Measurements from ENCODE around the gene GLCE.

Gene GLCE

DNA sequence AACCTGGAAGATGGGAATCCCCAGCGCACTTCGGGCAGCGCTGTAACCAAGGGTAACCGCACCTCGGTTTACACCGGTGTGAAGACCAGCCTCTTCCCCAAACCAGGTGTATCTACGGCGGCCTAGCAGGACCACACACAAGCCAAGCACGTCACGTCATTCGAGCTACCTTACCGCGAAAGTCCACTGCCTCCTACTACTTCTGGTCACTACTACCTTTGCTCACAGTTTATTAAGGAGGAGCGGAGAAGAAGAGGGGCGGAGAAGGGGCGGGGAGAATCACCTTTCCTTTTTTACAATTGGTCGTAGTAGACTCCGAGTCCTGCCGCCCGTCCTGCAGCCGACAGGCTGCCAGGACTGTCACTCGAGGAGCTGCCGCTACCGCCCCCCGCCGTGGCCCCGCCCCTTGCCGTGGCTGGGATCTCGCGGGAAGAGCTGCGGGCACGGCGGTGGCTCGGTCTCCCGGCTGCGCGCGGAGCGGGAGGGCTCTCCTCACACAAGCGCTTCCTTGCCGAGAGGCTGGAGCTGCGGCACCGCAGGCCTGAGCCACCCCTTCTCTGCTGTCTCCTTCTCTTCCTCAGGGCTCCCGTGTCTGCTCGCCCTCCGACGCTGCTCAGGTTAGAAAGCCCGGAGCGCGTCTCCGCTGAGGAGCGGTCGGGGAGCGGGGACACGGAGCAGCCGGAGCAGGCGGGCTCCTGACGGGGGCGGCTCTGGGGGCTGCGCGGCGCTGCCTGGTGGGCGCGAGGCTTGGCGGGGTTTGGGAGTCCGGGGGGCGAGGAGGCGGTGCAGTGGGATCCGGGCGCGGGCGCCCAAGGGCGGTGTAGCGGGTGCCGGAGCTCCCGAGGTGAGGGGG, at the start of gene GLCE:
Gene GLCE, plus strand, starts transcription at position 495 of the 853 bp plus-strand sequence. CDS start 95,172 bp downstream, outside the sequence.
- DNase-seq = peak; percentile 88

DNA sequence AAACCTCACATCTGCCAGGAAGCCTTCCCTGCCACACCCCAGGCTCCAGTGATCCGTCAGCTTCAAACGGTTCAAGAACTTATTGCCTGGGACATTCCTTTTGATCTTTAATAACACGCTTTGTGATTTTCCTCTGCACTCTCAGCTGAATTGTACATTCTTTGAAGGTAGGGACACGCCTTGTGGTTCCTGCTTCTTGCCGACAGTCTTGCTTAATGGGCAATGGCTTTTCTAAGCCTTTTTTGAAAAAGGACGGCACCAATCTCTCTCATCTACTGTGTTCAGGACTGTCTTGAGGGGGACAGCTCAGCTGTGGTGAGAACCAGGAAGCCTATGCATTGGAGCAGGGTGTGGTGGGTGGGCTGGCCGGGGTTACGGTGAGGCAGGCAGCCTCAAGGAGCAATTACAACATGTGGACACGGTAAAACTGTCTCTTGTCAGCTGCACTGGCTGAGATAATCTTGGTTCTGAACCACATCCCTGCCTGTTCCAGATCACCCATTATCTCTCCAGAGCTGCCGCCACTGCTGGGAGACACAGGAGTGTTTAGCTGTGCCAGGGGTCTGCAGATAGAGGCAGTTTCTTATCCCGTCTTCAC, 46.0 kb upstream of the GLCE start:
- DNase-seq = no peak

DNA sequence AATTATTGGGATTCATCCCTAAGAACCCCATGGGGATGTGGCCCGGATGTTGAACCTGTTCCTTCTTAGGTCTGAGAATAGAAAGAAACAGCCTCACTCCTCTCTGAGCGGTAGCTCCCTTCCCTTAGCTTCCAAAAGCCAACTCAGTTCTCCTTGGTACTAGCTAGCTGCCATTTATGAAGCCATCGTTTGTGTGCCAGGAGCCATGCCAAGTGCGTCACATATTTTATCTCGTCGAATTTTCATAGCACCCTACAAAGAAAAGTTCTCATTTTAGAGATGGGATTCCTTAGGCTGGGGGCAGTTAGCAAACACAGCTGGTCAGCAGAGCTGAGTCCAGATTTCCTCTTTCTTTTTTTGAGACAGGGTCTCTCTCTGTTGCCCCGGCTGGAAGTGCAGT, 45.4 kb upstream of the GLCE start:
- DNase-seq = no peak

DNA sequence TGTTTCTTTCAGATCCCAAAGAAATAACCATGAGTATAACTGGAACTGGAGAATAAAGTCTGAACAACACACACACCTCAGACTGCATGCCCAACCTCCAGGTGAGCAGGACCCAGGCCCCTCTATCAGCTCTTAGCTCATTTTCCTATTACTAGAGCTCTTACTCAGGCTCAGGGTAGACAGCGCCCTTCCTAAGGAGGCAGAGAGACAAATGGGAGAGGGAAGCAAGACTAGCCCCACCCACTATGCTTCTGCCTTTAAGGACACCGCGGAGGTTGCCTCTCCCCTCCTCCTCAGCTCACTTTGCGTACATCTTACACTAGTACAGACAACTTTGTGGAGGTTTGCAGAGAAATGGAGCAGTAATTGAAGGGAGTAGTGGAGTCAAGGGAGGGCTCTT, 44.0 kb upstream of the GLCE start:
- no peak for DNase-seq

DNA sequence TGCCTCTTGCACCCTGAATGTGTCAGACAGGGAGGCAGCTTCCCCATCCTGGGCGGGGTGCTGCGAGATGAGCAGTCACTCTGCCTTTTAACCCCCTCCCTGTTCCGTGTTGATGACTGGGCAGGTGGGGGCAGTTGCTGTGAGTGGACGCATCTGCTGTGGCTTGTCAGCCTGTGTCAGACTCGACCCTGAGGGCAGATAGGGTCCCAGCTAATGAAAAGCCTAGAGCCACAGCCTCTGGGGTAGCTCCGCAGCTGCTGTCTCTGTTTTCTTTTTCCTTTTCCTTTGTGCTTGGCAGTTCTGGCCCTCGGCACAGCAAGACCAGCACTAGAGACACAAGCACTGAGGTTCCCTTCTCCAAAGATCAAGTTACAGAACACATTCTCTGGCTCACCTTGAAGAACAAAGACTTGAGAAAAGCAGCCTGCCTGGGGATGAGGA, 43.0 kb upstream of the GLCE start:
- DNase-seq = no peak

DNA sequence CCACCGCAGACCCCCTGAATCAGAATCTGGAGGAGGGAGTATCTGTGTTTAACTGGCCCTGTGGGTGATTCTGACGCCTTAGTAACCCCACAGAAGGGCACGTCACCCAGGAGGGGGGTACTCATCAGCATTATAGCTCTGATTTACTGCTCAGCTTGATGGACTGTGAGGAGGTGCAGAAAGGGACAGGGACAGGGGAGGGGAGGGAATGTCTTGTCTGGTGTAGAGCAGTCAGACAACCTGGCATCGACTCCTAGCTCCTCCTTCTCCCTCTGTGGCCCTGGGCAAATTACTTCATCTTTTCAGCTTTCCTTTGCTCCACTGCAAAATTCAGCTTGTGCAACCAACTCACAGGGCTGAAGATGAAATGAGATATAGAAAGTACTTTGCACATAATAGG, 42.3 kb upstream of the GLCE start:
- DNase-seq = no peak

DNA sequence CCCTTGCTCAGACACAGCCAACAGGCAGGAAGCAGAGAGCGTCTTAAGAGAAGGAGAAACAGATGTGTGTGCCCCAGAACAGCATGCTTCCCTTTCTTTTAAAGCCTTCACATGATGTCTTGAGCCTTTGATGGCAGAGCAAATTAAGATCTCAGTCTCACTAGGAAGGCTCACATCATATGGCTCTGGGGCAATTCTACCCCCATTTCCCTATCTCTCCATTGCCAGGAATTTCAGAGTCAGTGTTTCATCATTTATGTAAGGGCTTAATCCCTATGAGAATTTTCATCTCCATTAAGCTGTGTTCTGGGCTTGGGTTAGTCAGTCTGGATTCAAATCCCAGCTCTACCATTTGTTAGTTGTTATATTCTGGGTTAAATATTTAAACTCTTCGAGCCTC, 41.4 kb upstream of the GLCE start:
- DNase-seq = no peak

DNA sequence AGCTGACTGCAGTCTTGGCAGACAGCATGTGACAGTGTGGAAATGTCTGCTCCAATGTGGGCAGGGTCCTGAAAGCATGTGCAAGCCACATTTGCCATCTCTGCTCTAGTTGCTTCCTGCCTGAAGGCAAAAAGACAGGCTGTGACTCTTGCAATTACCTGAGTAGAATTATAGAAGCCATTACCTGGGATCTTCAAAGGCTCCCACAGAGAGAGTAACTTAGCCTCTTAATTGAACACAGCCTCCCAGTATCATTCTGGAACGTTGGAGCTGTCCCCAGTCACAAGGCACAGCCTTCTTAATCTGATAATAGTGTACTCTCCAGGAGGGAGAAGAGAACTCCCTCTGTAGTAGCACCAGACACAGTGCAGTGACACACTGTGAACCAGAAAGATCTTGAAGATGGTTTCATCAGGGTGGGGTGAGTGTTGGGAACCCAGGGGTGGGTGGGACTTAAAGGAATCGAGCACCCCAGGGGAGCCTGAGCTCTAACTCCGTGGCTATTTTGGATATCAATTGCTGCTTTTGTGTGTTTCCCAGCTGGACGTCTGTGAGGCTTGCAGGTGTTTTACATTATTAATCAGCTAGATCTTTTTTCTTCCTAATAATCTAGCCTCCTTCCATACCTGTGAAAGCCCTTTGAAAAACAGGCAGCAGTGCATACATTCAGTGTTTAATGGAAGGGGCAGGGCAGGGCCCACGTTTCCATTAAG, 40.6 kb upstream of the GLCE start:
- DNase-seq = no peak

DNA sequence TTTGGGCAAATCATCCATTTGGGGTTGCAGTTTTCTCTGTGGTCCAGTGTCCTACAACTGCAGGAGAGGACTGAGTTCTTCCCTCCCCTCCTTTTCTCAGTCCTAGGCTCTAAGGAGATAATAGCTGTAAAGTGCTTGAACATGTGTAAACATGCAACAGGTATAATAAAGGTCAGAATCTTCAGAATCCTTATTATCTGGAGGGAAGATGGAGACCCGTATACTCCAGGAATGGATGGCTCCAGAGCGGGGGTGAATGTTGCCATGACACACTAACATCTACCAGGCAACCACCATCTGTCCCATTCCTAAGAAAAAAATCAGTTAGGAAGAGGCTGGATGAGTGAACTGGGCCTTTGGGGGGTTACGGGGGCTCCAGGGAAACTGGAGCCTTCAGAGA, 39.7 kb upstream of the GLCE start:
- DNase-seq = no peak

DNA sequence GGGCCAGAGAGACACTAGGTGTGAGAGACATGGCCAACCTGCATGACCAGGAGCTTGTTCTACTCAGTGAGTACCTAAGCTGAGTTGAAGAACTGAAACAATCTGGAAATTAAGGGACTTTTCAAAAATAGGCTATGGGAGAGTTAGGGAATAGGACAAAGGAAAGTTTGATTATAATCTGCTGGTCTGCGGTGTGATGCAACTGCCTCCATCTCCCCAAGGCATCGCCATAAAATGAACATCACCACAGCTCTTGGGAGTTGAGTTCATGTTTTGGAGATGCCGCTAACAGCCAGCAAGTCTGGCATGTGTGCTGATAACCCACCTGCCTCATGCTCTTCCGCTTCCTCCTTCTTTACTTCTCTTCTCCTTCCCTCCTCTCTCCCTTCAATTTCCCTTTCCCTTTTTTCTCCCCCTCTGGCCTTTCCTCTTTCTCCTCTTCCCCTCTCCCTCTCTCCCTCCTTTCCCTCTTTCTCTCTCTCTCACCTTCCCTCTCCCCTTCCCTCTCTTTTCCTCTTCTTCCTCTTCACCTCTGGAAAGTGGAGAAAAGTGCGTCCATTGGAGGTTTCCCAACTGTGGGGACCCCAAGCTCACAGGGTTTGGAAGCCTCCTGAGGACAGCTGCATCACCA, 39.1 kb upstream of the GLCE start:
- DNase-seq = no peak

DNA sequence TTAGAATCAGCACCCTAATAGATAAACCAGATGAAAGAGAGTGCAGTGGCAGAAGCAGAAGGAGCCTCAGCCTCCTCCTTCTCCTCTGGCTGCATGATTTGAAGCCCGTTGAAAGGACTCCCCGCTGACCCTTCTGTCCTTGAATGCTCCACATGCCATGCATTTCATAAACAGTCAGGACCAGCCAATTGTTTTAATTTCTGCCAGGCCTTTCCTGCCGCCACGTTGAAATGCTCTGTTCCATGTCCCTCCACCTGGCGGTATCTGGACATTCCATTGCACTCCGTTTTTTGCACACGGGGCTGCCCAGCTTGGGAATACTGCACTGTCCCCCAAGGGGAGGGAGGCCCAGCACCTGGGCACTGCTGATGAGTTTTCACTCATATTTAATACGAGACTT, 35.2 kb upstream of the GLCE start:
- DNase-seq = no peak

DNA sequence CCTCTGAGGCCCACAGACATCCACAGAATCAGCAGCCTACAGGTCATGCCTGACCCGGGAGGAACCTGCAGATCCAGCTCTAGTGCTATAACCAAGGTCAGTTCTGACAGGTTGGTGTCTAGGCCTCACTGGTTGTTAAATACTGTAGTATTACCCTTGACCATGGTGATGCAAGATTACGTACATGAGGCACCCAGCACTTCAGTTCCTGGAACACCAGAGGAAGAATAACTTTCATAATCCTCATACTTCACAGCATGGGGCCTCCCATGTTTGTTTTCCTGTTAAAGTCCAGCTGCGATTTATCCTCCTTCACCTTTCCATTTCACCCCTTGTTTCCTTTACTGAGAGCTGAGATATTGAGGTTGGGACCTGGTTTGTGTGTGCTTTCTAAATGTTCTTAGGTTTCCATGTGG, 34.4 kb upstream of the GLCE start:
- no peak for DNase-seq

DNA sequence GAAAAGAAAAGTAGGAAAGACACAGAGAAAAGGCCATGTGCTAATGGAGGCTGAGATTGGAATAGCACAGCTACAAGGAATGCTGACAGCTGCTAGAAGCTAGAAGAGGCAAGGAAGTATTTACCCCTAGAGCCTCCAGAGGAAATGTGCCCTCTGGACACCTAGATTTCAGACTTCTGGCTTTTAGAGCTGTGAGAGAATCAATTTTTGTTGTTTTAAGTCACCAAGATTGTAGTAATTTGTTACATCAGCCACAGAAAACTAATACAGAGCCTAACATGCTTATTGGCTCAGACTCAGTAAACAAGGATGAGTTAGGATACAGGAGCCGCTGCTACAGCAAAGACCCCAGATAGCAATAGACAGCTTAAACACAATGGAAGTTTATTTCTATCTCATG, 33.1 kb upstream of the GLCE start:
- DNase-seq = no peak

DNA sequence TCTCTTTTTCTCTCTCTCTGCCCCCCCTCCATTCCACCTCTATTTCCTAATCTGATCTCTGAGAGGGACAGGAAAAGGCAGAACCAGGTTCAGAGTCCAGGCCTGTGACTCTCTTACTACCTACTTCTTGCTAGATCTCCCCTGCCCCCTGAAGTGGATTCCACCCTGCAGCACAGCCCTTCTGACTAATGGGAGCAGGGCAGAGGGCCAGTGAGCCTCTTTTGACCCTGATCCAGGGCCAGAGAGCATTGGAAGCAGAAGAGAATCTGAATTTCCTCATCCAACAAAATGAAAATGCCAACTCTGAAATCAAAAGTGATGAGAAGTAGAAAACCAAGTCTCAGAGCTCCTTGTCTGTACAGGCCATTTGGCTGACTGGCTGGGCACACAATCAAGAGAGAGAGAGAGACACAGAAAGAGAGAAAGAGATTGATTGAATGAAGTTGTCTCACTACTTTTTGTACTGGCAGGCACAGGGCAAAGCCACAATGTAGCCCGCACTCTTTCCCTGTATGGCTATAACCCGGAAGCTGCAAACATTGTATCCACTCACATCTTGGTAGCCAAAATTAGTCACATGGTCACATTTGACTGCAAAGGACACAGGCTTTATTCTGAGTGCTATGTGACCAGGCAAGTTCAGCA, 31.6 kb upstream of the GLCE start:
- no peak for DNase-seq

DNA sequence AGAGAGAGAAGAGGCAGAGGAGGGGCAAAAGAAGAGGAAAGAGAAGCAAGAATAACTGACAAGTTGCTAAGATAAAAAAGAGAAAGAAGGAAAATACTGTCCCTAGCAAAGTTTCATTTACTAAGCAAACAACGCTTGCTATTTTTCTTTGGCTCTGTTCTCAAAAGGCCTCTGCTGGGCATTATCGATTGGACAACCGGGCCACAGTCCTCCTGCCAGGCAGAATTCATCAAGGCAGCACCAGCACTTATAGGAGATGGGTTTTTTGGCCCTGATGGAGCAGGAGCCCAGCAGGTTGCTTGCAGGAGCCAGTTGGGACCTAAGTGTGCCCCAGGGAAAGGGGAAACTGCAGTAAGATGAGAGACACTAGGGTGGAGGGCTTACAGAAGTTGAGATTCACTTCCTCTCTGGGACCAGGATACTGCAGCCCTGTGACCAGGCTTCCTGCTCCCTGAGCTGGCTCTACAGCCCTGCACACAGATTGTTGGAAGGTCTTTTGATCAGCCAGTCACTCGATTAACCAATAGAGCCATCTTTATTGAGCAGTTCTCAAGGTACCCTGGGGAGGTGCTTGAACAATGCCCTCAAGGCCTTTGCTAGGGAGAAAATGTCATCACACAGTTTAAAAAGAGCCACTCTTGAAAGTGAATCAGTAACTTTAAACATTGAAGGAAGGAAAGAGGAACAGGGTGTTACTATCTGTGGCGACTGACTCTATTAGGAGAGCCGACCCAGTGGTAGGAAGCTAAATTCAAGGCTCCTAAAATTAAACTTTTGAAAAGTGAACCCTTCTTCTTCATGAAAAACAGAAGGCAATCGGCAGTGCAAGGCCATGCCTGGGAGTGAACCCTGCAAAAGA, 28.8 kb upstream of the GLCE start:
- no peak for DNase-seq

DNA sequence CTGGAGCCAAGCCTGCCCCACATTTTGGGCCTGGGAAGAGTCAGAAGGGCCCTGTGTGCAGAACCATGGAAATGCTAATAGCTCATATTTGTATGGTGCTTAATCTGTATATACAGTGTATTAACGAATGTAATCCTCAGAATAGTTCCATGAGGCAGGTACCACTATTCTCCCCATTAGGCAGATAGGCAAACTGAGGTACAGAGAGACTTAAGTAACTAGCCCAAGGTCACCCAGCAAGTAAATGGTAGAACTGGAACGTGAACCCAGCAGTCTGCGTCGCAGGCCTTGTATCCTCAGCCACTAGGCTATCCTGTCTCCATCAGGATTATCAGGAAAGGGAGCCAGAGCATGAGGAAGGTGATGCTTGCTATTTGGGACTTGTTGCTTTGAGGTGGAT, 28.0 kb upstream of the GLCE start:
- DNase-seq = no peak

DNA sequence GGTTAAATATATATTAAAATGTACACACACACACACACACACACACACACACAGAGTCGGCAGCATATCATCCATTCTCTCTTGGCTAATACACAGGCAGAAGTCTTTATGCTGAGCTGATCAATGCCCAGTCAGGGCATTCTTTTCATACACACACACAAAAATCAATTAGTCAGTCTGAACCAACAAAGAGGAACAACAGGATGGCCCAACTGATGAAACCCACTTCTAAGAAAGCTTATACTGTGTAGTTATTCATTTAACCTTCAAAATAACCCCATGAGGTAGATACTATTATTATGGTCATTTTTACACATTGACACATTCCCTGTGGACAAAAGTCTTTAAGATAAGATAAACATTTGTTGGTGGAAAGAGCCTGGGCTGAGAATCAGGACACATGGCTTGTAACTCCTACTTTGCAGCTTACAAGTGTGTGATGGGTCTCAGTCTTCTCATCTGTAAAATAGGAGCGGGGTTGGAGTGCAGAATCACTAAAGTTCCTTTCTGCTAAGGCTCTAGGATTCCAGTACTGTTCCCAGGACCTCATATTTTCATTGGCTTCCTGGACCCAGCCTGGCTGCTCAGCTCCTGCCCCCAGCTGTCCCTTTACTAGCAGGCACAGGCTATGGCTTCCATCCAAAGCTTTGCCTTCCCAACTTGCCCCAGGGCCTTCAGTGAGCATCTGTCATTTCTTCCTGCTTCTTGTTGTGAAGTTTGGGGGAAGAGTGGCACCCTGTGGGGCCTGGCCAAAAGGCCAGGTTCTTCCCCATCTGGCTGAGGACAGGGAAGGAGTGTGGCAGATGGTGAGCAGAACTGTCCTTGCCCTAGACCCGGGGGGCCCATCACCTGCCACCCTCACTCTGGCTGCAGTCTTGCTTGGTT, 27.2 kb upstream of the GLCE start:
- DNase-seq = no peak

DNA sequence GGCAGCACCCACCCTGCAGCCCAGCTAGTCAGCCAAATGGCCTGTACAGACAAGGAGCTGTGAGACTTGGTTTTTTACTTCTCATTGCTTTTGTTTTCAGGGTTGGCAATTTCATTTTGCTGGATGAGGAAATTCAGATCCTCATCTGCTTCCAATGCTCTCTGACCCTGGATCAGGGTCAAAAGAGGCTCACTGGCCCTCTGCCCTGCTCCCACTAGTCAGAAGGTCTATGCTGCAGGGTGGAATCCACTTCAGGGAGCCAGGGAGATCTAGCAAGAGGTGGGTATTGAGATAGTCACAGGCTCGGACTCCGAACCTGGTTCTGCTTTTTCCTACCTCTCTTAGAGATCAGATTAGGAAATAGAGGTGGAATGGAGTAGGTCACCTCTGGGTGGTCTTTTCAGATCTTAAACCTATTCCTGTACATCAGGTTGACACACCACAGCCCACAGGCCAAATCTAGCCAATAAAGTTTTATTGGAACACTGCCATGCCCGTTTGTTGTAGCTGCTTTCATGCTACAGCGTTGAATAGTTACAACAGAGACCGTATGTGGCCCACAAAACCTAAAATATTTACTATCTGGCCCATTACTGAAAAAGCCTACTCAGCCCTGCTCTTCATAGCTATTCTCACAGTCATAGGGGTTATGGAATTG, 26.4 kb upstream of the GLCE start:
- DNase-seq = no peak

DNA sequence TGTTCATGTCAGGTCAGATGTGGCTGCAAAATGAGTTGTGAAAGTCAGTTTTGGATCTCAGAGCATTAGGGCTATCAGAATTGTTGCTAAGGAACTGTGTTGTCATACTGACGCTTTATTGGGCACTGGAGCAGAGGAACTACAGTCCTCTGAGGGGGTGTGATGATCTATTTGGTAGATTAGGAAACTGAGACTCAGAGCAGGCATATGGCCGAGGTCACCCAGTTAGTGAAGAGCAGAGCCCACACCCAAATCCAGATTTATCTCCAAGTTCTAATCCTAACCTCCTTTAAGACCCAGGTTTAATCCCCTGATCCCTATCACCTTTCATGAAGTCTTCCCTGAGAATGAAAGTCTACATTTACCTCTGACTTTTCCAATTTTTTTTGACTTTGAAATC, 25.6 kb upstream of the GLCE start:
- no peak for DNase-seq

DNA sequence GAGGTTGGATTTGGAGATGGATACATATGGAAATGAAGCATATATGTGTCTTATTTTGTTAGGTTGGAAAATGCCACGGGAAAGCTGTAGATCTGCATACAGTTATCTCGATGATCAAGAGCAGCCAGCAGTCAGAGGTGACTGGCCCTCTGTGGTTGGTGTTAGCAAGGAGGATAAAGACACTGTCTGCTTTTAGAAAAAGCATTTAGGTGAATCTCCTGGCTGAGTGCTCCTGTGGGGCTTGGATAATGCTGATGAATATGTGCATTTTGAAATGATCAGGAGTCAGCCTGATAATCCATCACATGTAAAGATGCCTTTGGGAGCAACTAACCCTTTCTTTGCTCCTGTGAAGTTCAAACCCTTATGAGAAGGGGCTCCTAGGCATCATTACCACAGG, 24.9 kb upstream of the GLCE start:
- DNase-seq = no peak

Data from activated CD4-positive, alpha-beta T cell treated with anti-CD3 and anti-CD28 coated beads for 1 hour (primary cell).